DOHH2 (cell line): ENCODE measurements around the gene PYGB.

Source experiments
- EZH2phosphoT487 ChIP-seq: fragments of 200-600 bp; sonication (generic); IDR thresholded peaks from 2 replicates; pipeline ENCODE4 v1.6.1; 2017; ENCODE audit warnings: borderline replicate concordance, mild to moderate bottlenecking, antibody characterized with exemption, low read length, moderate library complexity, mixed read lengths
- TF ChIP-seq, protein P1 (sequence below): fragments of 200-600 bp; sonication (generic); IDR thresholded peaks from one replicate; pipeline ENCODE4 v1.5.1; 2014; ENCODE audit warnings: antibody characterized with exemption, mild to moderate bottlenecking, low read depth, low read length; ENCODE audit not compliant: poor library complexity, severe bottlenecking

DNA sequence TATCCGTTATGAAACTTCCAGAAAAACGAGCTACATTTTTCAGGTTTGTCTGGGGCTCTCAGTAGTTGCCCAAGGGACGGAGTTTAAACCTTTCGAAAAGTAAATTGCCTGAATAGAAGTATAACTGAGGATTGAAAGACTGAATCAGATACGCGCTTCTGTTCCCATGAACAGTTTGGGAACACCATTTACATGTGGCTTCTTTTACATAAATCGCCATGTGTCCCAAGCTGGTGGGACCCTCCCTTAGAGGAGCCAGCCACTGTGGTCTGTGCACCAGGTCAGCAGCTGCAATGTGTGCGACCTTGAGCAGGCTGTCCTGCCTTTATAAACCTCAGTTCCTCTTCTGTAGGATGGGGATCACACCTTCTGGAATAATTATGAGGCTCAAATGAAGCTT, 41.3 kb upstream of the PYGB start:
- TF ChIP-seq, protein P1, sequence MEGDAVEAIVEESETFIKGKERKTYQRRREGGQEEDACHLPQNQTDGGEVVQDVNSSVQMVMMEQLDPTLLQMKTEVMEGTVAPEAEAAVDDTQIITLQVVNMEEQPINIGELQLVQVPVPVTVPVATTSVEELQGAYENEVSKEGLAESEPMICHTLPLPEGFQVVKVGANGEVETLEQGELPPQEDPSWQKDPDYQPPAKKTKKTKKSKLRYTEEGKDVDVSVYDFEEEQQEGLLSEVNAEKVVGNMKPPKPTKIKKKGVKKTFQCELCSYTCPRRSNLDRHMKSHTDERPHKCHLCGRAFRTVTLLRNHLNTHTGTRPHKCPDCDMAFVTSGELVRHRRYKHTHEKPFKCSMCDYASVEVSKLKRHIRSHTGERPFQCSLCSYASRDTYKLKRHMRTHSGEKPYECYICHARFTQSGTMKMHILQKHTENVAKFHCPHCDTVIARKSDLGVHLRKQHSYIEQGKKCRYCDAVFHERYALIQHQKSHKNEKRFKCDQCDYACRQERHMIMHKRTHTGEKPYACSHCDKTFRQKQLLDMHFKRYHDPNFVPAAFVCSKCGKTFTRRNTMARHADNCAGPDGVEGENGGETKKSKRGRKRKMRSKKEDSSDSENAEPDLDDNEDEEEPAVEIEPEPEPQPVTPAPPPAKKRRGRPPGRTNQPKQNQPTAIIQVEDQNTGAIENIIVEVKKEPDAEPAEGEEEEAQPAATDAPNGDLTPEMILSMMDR: no peak
- no peak for TF ChIP-seq EZH2phosphoT487
